Measurements from ENCODE around the gene NCKAP5. TPM values are rescaled to one million over a fixed set of nuclear protein-coding genes. Genes with fewer than 3 reads are reported as not detected.

NCKAP5 gene
- total RNA-seq, 4 donors from 2014 or later: 0.03 to 0.55 (median 0.33) TPM

DNA sequence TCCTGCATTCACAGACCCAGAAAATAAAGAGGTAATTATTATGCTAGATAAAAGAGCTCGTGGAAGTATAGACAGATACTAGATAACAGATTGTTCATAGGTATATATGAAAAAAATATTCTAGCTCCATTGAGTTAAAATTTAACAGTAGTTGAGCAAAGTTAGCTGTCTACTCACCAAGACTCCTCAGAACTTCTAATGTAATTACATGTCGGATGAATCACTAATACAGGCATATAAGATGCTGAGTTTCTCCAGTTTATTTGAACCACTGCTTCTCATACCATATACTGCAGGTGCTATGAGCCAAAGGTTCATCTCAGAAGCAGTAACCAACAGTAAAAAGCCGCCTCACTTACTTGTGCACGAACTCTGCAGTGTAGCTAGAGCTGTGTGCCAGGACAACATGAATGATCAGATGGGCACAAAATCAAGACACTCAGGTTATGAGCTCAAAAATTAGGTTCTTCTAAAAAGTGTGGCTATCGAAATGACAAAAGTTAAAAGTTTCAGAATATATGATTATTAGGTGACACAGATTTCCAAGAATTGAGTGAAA, 373.4 kb downstream of the NCKAP5 start:
- intact Hi-C loops (cut with DNase I; ENCODE audit: low total_unique reads) (no loop called here), in situ Hi-C loops (cut with MboI; ENCODE audit: low sequenced_read_pairs in 4 of 4) (no loop called here)
- no peak overlapping the region for H3K4me3 ChIP-seq
- H3K9me3 ChIP-seq: no peaks in the 10 kb centered on the region
- no peaks in the 10 kb centered on the region for H3K4me1 ChIP-seq
- DNase-seq (no peak), ATAC-seq (no peak)
- TF ChIP-seq, protein P1, sequence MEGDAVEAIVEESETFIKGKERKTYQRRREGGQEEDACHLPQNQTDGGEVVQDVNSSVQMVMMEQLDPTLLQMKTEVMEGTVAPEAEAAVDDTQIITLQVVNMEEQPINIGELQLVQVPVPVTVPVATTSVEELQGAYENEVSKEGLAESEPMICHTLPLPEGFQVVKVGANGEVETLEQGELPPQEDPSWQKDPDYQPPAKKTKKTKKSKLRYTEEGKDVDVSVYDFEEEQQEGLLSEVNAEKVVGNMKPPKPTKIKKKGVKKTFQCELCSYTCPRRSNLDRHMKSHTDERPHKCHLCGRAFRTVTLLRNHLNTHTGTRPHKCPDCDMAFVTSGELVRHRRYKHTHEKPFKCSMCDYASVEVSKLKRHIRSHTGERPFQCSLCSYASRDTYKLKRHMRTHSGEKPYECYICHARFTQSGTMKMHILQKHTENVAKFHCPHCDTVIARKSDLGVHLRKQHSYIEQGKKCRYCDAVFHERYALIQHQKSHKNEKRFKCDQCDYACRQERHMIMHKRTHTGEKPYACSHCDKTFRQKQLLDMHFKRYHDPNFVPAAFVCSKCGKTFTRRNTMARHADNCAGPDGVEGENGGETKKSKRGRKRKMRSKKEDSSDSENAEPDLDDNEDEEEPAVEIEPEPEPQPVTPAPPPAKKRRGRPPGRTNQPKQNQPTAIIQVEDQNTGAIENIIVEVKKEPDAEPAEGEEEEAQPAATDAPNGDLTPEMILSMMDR (IDR thresholded peaks at IDR 0.05 in 4 of 5, conservative IDR thresholded peaks at IDR 0.05 in 1 of 5): no peak
- no peak for TF ChIP-seq POLR2A (IDR thresholded peaks at IDR 0.05)
- H3K27me3 ChIP-seq: no peaks in the 10 kb centered on the region
- no peaks in the 10 kb centered on the region for H3K36me3 ChIP-seq
- H3K27ac ChIP-seq: no peak overlapping the region

DNA sequence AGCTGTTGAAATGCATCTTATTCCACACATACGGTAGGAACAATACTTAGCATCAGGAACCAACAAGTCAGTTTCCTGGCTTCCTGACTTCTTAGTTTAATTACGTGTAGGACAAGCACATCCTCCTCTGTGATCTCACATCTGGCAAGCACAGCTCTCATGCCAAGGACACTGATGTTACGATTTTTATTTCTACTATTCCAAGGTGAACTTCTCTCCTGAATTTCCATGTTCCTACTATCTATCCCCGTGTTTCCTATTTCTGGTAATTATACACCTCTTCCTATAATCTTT, 374.0 kb downstream of the NCKAP5 start:
- in situ Hi-C loops (cut with MboI; ENCODE audit: low sequenced_read_pairs in 4 of 4) (no loop called here), intact Hi-C loops (cut with DNase I; ENCODE audit: low total_unique reads) (no loop called here)
- H3K27ac ChIP-seq: no peak overlapping the region
- TF ChIP-seq POLR2A (IDR thresholded peaks at IDR 0.05): no peak
- TF ChIP-seq, protein P1 (IDR thresholded peaks at IDR 0.05 in 4 of 5, conservative IDR thresholded peaks at IDR 0.05 in 1 of 5): no peak
- H3K27me3 ChIP-seq: no peaks in the 10 kb centered on the region
- H3K4me3 ChIP-seq: no peak overlapping the region
- H3K9me3 ChIP-seq: no peaks in the 10 kb centered on the region
- H3K4me1 ChIP-seq: no peaks in the 10 kb centered on the region
- DNase-seq (no peak), ATAC-seq (no peak)
- no peaks in the 10 kb centered on the region for H3K36me3 ChIP-seq

DNA sequence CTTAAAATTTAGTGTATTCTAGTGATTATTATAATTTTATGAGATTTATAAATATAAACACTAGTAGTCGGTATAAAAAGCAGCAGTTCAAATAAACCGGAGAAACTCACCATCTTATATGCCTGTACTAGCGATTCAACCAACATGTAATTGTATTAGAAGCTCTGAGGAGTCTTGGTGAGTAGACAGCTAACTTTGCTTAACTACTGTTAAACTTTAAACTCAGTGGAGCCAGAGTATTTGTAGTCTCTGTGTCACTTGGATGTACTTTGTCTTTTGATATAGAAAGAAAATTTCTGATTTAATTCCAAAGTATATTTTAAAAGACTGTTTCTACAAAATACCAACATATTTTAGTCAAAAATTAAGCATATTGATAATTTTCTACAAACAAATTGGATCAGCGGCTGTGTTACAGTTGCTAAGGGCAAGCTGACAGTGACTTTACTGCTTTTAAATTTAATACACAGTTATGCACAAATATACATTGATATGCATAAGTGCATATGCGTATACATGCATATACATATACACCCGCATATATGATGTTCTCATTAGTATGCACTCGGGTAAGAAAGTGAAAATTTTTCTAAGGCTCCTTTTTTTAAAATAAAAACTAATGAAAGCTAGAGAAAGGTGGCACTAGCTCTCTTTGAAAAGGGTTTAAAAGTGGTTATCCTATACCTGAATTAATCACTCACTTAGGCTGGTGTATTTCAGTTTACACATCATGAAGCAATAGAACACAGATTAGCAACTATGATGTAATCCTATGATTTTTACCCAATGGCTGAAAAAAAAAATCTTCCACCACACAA, 374.5 kb downstream of the NCKAP5 start:
- H3K27me3 ChIP-seq: no peaks in the 10 kb centered on the region
- ATAC-seq (no peak), DNase-seq (no peak)
- H3K36me3 ChIP-seq: no peaks in the 10 kb centered on the region
- H3K27ac ChIP-seq: no peak overlapping the region
- H3K4me1 ChIP-seq: no peaks in the 10 kb centered on the region
- H3K9me3 ChIP-seq: no peaks in the 10 kb centered on the region
- intact Hi-C loops (cut with DNase I; ENCODE audit: low total_unique reads): no loop called here
- in situ Hi-C loops (cut with MboI; ENCODE audit: low sequenced_read_pairs in 4 of 4): no loop called here
- H3K4me3 ChIP-seq: no peak overlapping the region
- TF ChIP-seq POLR2A (IDR thresholded peaks at IDR 0.05): no peak
- TF ChIP-seq, protein P1 (IDR thresholded peaks at IDR 0.05 in 4 of 5, conservative IDR thresholded peaks at IDR 0.05 in 1 of 5): no peak

DNA sequence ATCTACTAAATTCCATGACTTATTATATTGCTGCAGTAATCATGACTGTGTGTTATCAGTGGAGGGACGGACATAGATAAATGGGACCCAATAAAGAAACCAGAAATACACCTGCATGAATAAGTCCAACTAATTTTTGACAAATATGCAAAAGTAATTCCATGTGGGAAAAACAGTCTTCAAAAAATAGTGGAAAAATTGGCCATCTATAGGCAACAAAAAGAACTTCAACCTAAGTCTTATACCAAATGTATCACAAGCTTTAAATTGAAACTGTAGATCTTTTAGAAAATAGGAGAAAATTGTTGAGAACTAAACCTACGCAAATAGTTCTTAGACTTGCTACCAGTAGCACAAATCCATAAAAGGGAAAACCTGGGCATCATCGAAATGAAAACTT, 376.2 kb downstream of the NCKAP5 start:
- TF ChIP-seq POLR2A (IDR thresholded peaks at IDR 0.05): no peak
- TF ChIP-seq, protein P1 (IDR thresholded peaks at IDR 0.05 in 4 of 5, conservative IDR thresholded peaks at IDR 0.05 in 1 of 5): no peak
- ATAC-seq (no peak), DNase-seq (no peak)
- Histone ChIP-seq H3K27ac (no peak overlapping the region), H3K4me3 (no peak overlapping the region), H3K36me3 (no peaks in the 10 kb centered on the region), H3K4me1 (no peaks in the 10 kb centered on the region), H3K27me3 (no peaks in the 10 kb centered on the region), H3K9me3 (no peaks in the 10 kb centered on the region)
- in situ Hi-C loops (cut with MboI; ENCODE audit: low sequenced_read_pairs in 4 of 4) (no loop called here), intact Hi-C loops (cut with DNase I; ENCODE audit: low total_unique reads) (no loop called here)
